Activated CD8-positive, alpha-beta T cell treated with anti-CD3 and anti-CD28 coated beads for 36 hours (primary cell): ENCODE measurements around the gene PTOV1. TPM values are rescaled to one million over a fixed set of nuclear protein-coding genes. Genes with fewer than 3 reads are reported as not detected.

ENCODE experiments used
- ATAC-seq: fragments of 200-7000 bp; cut with Tn5 transposase; one replicate; pipeline ENCODE4 v1.10.0; 2021; ENCODE audit warnings: mild to moderate bottlenecking, moderate library complexity
- CTCF ChIA-PET: fragments of 350-600 bp; sonication (Branson Sonifier 250); formaldehyde crosslinking; loops from one replicate; lab custom pipeline; 2021; ENCODE audit warnings: antibody characterized with exemption; lab: Charles Lee
- POLR2A ChIA-PET: fragments of 350-600 bp; sonication (Branson Sonifier 250); formaldehyde crosslinking; loops from one replicate; lab custom pipeline; 2021; ENCODE audit warnings: antibody characterized with exemption; lab: Charles Lee
- DNase-seq: peaks from one replicate; pipeline ENCODE4 v3.0.0-alpha.2; 2020
- H3K27ac Mint-ChIP-seq: one replicate; pipeline ENCODE4 v1.8.0; 2021; ENCODE audit warnings: mild to moderate bottlenecking, mixed read lengths
- H3K27me3 Mint-ChIP-seq: one replicate; pipeline ENCODE4 v1.8.0; 2021; ENCODE audit warnings: mixed read lengths
- H3K36me3 Mint-ChIP-seq: one replicate; pipeline ENCODE4 v1.8.0; 2021; ENCODE audit warnings: low read depth, mixed read lengths
- H3K4me1 Mint-ChIP-seq: one replicate; pipeline ENCODE4 v1.8.0; 2021; ENCODE audit warnings: low read depth, mixed read lengths
- H3K4me3 Mint-ChIP-seq: one replicate; pipeline ENCODE4 v1.8.0; 2021; ENCODE audit warnings: mild to moderate bottlenecking, moderate library complexity, mixed read lengths
- H3K9me3 Mint-ChIP-seq: one replicate; pipeline ENCODE4 v1.8.0; 2021; ENCODE audit warnings: mixed read lengths
- CTCF ChIP-seq: fragments of 200-600 bp; IDR thresholded peaks from one replicate; pipeline ENCODE4 v1.8.0; 2022; ENCODE audit warnings: antibody characterized with exemption, mild to moderate bottlenecking
- intact Hi-C: fragments of 100-400 bp; cut with micrococcal nuclease; formaldehyde crosslinking; loops from one replicate; pipeline ENCODE4 v1.10.0; 2022
- total RNA-seq, 2 experiments: library from RNA; stranded (reverse); gene quantifications; one replicate each; pipeline ENCODE4 v1.2.3, GENCODE V29; 2021

Gene PTOV1
- total RNA-seq, 2 experiments from 2014 or later: 87.4 to 88.5 TPM

- Mint-ChIP-seq H3K4me3 (no peak overlapping the region), H3K9me3 (no peaks in the 10 kb centered on the region), H3K36me3 (peaks cover 3% of the 10 kb centered on the region), H3K4me1 (peaks cover 28% of the 10 kb centered on the region), H3K27ac (no peak overlapping the region), H3K27me3 (no peaks in the 10 kb centered on the region)
- no peak for TF ChIP-seq CTCF
- ATAC-seq (no peak), DNase-seq (no peak)
- ChIA-PET POLR2A (interaction anchor here (0.7 to 2.1 kb wide), 2 partner anchors 21 to 42 kb away, joined by 3 to 6 read pairs; partner anchors contain the start of gene PTOV1), CTCF (no interaction called here)
- intact Hi-C loops: loop anchor here (10.0 kb wide), 1 partner anchor 52 kb away; the partner anchor contains the start of genes ATF5 and NUP62
Observed at GRCh38 chr19:49872245-49873128, 21.5 kb downstream of the PTOV1 start.

- DNase-seq: no peak
- no peak for TF ChIP-seq CTCF
- ChIA-PET POLR2A (interaction anchor here (0.7 kb wide), 1 partner anchor 42 kb away, joined by 3 read pairs; no protein-coding TSS in a partner anchor), CTCF (no interaction called here)
- Mint-ChIP-seq H3K27me3 (no peaks in the 10 kb centered on the region), H3K4me3 (no peak overlapping the region), H3K36me3 (peaks cover 5% of the 10 kb centered on the region), H3K9me3 (no peaks in the 10 kb centered on the region), H3K4me1 (peaks cover 27% of the 10 kb centered on the region), H3K27ac (no peak overlapping the region)
- intact Hi-C loops: loop anchor here (10.0 kb wide), 1 partner anchor 52 kb away; the partner anchor contains the start of genes ATF5 and NUP62
- ATAC-seq: no peak
Observed at GRCh38 chr19:49873129-49873521, 22.2 kb downstream of the PTOV1 start.

GRCh38 chr19:49873834-49874233, 22.9 kb downstream of the PTOV1 start:
- no peaks in the 10 kb centered on the region for H3K27me3 Mint-ChIP-seq
- POLR2A ChIA-PET: no interaction called here
- no peak for TF ChIP-seq CTCF
- H3K4me3 Mint-ChIP-seq: no peak overlapping the region
- peaks cover 26% of the 10 kb centered on the region for H3K4me1 Mint-ChIP-seq
- peaks cover 7% of the 10 kb centered on the region for H3K36me3 Mint-ChIP-seq
- ATAC-seq (no peak), DNase-seq (no peak)
- CTCF ChIA-PET: no interaction called here
- no peak overlapping the region for H3K27ac Mint-ChIP-seq
- intact Hi-C loops: loop anchor here (10.0 kb wide), 1 partner anchor 51 kb away; the partner anchor contains the start of genes ATF5 and NUP62
- H3K9me3 Mint-ChIP-seq: no peaks in the 10 kb centered on the region

- no peak for DNase-seq
- intact Hi-C loops: loop anchor here (10.0 kb wide), 1 partner anchor 50 kb away; the partner anchor contains the start of genes ATF5 and NUP62
- H3K27me3 Mint-ChIP-seq: no peaks in the 10 kb centered on the region
- CTCF ChIA-PET: no interaction called here
- no peak for TF ChIP-seq CTCF
- no peaks in the 10 kb centered on the region for H3K9me3 Mint-ChIP-seq
- no peak for ATAC-seq
- peaks cover 11% of the 10 kb centered on the region for H3K36me3 Mint-ChIP-seq
- H3K4me3 Mint-ChIP-seq: no peak overlapping the region
- H3K4me1 Mint-ChIP-seq: peaks cover 30% of the 10 kb centered on the region
- POLR2A ChIA-PET: interaction anchor here (0.7 to 2.4 kb wide), 3 partner anchors 14 to 64 kb away, joined by 3 to 9 read pairs (median 4); no protein-coding TSS in a partner anchor
- H3K27ac Mint-ChIP-seq: peak overlapping the region; percentile 32
Observed at GRCh38 chr19:49874503-49875157, 23.7 kb downstream of the PTOV1 start.
